HFFc6 (cell line): ENCODE data around the gene IRF2BPL. TPM values are rescaled to one million over a fixed set of nuclear protein-coding genes. Genes with fewer than 3 reads are reported as not detected.

Experiments
- DNase-seq: peaks from one replicate; pipeline ENCODE4 v3.0.0-alpha.2; 2018
- H3K27ac Mint-ChIP-seq: 2 replicates; pipeline ENCODE4 v1.8.0; 2020; ENCODE audit warnings: mild to moderate bottlenecking, mixed read lengths
- H3K27me3 Mint-ChIP-seq: 2 replicates; pipeline ENCODE4 v1.8.0; 2021; ENCODE audit warnings: mild to moderate bottlenecking, moderate library complexity, mixed read lengths; ENCODE audit not compliant: insufficient read depth
- H3K36me3 Mint-ChIP-seq: 2 replicates; pipeline ENCODE4 v1.8.0; 2021; ENCODE audit warnings: low read depth, mixed read lengths
- H3K4me1 Mint-ChIP-seq: 2 replicates; pipeline ENCODE4 v1.8.0; 2020; ENCODE audit warnings: low read depth, mixed read lengths
- H3K4me3 Mint-ChIP-seq: 2 replicates; pipeline ENCODE4 v1.8.0; 2020; ENCODE audit warnings: mild to moderate bottlenecking, moderate library complexity, mixed read lengths
- H3K9me3 Mint-ChIP-seq: 2 replicates; pipeline ENCODE4 v1.8.0; 2020; ENCODE audit warnings: mild to moderate bottlenecking, mixed read lengths
- total RNA-seq, 6 experiments: library from RNA; stranded (reverse); fragmentation: NEBNext Ultra II Directional; extraction: Animal tissue kit (Norgen Biotek cat#: 25700); gene quantifications; 2 replicates in 1 of 6; 3 replicates in 5 of 6; pipeline ENCODE4 v1.2.3, GENCODE V29; 2021
- TF ChIP-seq, protein P1 (sequence below): fragments of 200-600 bp; sonication (generic); IDR thresholded peaks from 2 replicates; pipeline ENCODE4 v1.5.0; 2021; ENCODE audit warnings: antibody characterized with exemption, mild to moderate bottlenecking

The IRF2BPL gene
- total RNA-seq, 6 experiments from 2014 or later = 37.1 to 46.3 (median 38.3) TPM

- DNase-seq = no peak
- H3K4me1 Mint-ChIP-seq = peaks cover 22% of the 10 kb centered on the region
- no peak overlapping the region for H3K4me3 Mint-ChIP-seq
- H3K27ac Mint-ChIP-seq = no peak overlapping the region
- no peaks in the 10 kb centered on the region for H3K9me3 Mint-ChIP-seq
- no peaks in the 10 kb centered on the region for H3K36me3 Mint-ChIP-seq
- H3K27me3 Mint-ChIP-seq = peaks cover 3% of the 10 kb centered on the region
- TF ChIP-seq, protein P1, sequence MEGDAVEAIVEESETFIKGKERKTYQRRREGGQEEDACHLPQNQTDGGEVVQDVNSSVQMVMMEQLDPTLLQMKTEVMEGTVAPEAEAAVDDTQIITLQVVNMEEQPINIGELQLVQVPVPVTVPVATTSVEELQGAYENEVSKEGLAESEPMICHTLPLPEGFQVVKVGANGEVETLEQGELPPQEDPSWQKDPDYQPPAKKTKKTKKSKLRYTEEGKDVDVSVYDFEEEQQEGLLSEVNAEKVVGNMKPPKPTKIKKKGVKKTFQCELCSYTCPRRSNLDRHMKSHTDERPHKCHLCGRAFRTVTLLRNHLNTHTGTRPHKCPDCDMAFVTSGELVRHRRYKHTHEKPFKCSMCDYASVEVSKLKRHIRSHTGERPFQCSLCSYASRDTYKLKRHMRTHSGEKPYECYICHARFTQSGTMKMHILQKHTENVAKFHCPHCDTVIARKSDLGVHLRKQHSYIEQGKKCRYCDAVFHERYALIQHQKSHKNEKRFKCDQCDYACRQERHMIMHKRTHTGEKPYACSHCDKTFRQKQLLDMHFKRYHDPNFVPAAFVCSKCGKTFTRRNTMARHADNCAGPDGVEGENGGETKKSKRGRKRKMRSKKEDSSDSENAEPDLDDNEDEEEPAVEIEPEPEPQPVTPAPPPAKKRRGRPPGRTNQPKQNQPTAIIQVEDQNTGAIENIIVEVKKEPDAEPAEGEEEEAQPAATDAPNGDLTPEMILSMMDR = no peak
These were observed 29.6 kb downstream of the IRF2BPL start for GRCh38 chr14:76998910-76999309.

DNA sequence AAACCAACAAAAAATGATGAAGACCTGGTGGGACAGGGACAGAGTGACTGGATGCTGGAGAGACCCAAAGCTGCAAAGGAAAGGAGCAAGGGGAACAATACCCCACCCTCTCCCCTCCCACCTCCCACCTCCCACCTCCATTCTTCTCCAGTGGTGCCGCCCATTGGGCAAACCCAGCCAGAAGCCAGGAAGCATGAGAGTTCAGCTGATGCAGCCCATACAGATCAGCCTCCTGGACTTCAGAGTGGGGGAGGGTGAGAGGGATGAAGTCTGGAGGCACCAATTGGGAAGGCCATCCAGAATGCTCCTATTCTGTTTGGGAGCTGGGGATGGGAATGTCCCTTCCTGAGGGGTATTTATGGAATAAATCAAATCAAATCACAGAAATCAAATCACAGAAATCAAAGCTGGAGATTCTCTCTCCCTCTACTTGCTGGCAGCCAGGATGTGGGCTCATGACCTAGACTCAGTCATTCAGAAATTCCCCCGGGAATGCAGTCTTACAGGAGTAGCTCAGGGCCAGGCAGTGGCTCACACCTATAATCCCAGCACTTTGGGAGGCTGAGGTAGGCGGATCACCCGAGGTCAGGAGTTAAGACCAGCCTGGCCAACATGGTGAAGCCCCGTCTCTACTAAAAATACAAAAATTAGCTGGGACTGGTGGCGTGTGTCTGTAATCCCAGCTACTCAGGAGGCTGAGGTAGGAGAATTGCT is 31.1 kb downstream of the IRF2BPL start:
- Mint-ChIP-seq H3K4me1 (peaks cover 18% of the 10 kb centered on the region), H3K4me3 (no peak overlapping the region), H3K9me3 (no peaks in the 10 kb centered on the region), H3K27ac (no peak overlapping the region), H3K36me3 (no peaks in the 10 kb centered on the region), H3K27me3 (peaks cover 3% of the 10 kb centered on the region)
- TF ChIP-seq, protein P1 = no peak
- DNase-seq = no peak

DNA sequence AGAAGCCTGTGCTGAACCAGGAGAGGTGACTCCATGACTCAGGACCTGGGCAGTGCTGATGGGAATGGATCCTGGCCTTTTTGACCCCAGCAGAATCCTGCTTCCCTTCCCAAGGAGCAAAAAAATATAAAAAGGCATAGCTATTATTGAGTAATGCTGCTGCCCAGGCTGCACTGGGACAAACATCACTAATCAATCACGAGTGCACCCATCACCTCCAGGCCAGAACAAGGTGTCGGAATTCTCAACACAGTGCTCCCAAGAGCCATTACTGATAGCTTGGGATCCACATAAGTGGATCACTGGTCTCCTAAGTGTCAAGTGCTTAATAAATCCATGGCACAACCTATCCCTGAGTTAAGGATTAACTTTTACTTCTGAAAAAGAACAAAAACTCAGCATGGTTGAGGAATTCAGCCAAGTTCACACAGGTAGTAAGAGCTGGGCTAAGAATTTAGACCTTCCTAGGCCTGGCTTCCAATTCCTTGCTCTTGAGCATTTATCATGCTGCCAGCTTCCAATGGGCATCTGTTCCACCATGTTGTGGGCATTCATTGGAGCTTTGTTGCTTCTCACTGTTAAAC is 31.9 kb downstream of the IRF2BPL start:
- H3K9me3 Mint-ChIP-seq = no peaks in the 10 kb centered on the region
- no peak for DNase-seq
- H3K27ac Mint-ChIP-seq = no peak overlapping the region
- H3K27me3 Mint-ChIP-seq = peaks cover 3% of the 10 kb centered on the region
- H3K4me1 Mint-ChIP-seq = peaks cover 18% of the 10 kb centered on the region
- TF ChIP-seq, protein P1 = no peak
- no peak overlapping the region for H3K4me3 Mint-ChIP-seq
- H3K36me3 Mint-ChIP-seq = no peaks in the 10 kb centered on the region

GRCh38 chr14:76995279-76996035 is 33.1 kb downstream of the IRF2BPL start:
- Mint-ChIP-seq H3K4me1 (peaks cover 12% of the 10 kb centered on the region), H3K27ac (no peak overlapping the region), H3K9me3 (no peaks in the 10 kb centered on the region), H3K27me3 (peaks cover 3% of the 10 kb centered on the region), H3K4me3 (no peak overlapping the region), H3K36me3 (no peaks in the 10 kb centered on the region)
- TF ChIP-seq, protein P1 = no peak
- DNase-seq = no peak

- H3K36me3 Mint-ChIP-seq = no peaks in the 10 kb centered on the region
- peaks cover 9% of the 10 kb centered on the region for H3K4me1 Mint-ChIP-seq
- peaks cover 3% of the 10 kb centered on the region for H3K27me3 Mint-ChIP-seq
- DNase-seq = no peak
- no peak overlapping the region for H3K4me3 Mint-ChIP-seq
- TF ChIP-seq, protein P1 = no peak
- no peaks in the 10 kb centered on the region for H3K9me3 Mint-ChIP-seq
- no peak overlapping the region for H3K27ac Mint-ChIP-seq
These were observed 34.8 kb downstream of the IRF2BPL start for GRCh38 chr14:76993752-76994151.
